ENCODE data around the gene PRPS2.

- TF ChIP-seq POLR2A (IDR thresholded peaks at IDR 0.05) = no peak
- TF ChIP-seq CTCF (IDR thresholded peaks at IDR 0.05) = no peak
Observed at GRCh38 chrX:12751887-12752286, 39.3 kb upstream of the PRPS2 start.

All from prostate gland (tissue), 2 donors.